OCI-LY7 (cell line): ENCODE data around the gene AGBL4. TPM values are rescaled to one million over a fixed set of nuclear protein-coding genes. Genes with fewer than 3 reads are reported as not detected.

ENCODE experiments used
- BruUV-seq: library from RNA; stranded (reverse); fragments of 400-500 nt; replicated peaks from 2 replicates; lab custom pipeline; 2021; lab: Mats Ljungman, UMichigan
- CTCF ChIA-PET: fragments of 300-600 bp; sonication (Branson Sonifier 250); formaldehyde crosslinking; loops from one replicate; lab custom pipeline; 2022; ENCODE audit warnings: antibody characterized with exemption; ENCODE audit not compliant: unreplicated experiment; lab: Charles Lee
- POLR2A ChIA-PET: fragments of 300-600 bp; sonication (Branson Sonifier 250); formaldehyde crosslinking; loops from one replicate; lab custom pipeline; 2022; ENCODE audit warnings: antibody characterized with exemption; lab: Charles Lee
- DNase-seq: peaks from one replicate; pipeline ENCODE4 v3.0.0-alpha.2; 2015; ENCODE audit warnings: low spot score
- H2AFZ ChIP-seq: fragments of 200-600 bp; sonication (generic), shearing (Covaris generic); 2 replicates; pipeline ENCODE4 v1.6.1; 2014; ENCODE audit warnings: mild to moderate bottlenecking, antibody characterized with exemption, low read length, moderate library complexity
- H3K27ac ChIP-seq: fragments of 200-600 bp; sonication (generic); 2 replicates; pipeline ENCODE4 v1.5.1; 2014; ENCODE audit warnings: mixed run types, low read depth, mild to moderate bottlenecking, moderate library complexity, low read length, inconsistent platforms; ENCODE audit not compliant: poor library complexity, severe bottlenecking
- H3K36me3 ChIP-seq: fragments of 200-600 bp; sonication (generic); 2 replicates; pipeline ENCODE4 v1.6.1; 2014; ENCODE audit warnings: mild to moderate bottlenecking, antibody characterized with exemption, low read length, moderate library complexity, mixed read lengths; ENCODE audit not compliant: insufficient read depth
- H3K4me1 ChIP-seq: fragments of 200-600 bp; sonication (generic); 2 replicates; pipeline ENCODE4 v1.5.1; 2014; ENCODE audit warnings: mild to moderate bottlenecking, low read length; ENCODE audit not compliant: insufficient read depth, poor library complexity, severe bottlenecking
- H3K4me2 ChIP-seq: fragments of 200-600 bp; sonication (generic); 2 replicates; pipeline ENCODE4 v1.6.1; 2014; ENCODE audit warnings: mild to moderate bottlenecking, low read length
- H3K4me3 ChIP-seq: fragments of 200-600 bp; sonication (generic); 2 replicates; pipeline ENCODE4 v1.5.1; 2014; ENCODE audit warnings: mild to moderate bottlenecking, low read depth, low read length; ENCODE audit not compliant: poor library complexity, severe bottlenecking
- H3K79me2 ChIP-seq: fragments of 200-600 bp; sonication (generic); 2 replicates; pipeline ENCODE4 v1.6.1; 2016; ENCODE audit warnings: low read depth, mild to moderate bottlenecking, low read length, moderate library complexity, mixed read lengths; ENCODE audit not compliant: insufficient read depth
- H3K9me2 ChIP-seq: fragments of 200-600 bp; sonication (generic); 2 replicates; pipeline ENCODE4 v1.6.1; 2016; ENCODE audit warnings: mild to moderate bottlenecking, low read length, mixed read lengths; ENCODE audit not compliant: insufficient read depth
- H3K9me3 ChIP-seq: fragments of 200-600 bp; sonication (generic); 2 replicates; pipeline ENCODE4 v1.6.1; 2014; ENCODE audit warnings: mild to moderate bottlenecking, mixed run types, low read length, mixed read lengths
- H4K20me1 ChIP-seq: fragments of 200-600 bp; sonication (generic); 2 replicates; pipeline ENCODE4 v1.6.1; 2014; ENCODE audit warnings: mild to moderate bottlenecking, antibody characterized with exemption, low read length, moderate library complexity, mixed read lengths; ENCODE audit not compliant: insufficient read depth
- EZH2phosphoT487 ChIP-seq: fragments of 200-600 bp; sonication (generic); IDR thresholded peaks from 2 replicates; pipeline ENCODE4 v1.6.1; 2018; ENCODE audit warnings: low read depth, borderline replicate concordance, mild to moderate bottlenecking, mixed run types, antibody characterized with exemption, low read length, moderate library complexity, mixed read lengths
- intact Hi-C: fragments of 100-400 bp; cut with micrococcal nuclease; formaldehyde crosslinking; loops from one replicate; pipeline ENCODE4 v1.10.0; 2022; ENCODE audit not compliant: unreplicated experiment
- total RNA-seq, 2 experiments: library from RNA; depleted of rRNA in 1 of 2; stranded (reverse); fragments of >200 nt in 1 of 2; shearing (Covaris generic) in 1 of 2; gene quantifications; 2 replicates each; pipeline ENCODE4 v1.2.3, GENCODE V29; 2014 to 2022
- TF ChIP-seq, protein P1 (sequence below): fragments of 200-600 bp; sonication (generic); conservative IDR thresholded peaks from 2 replicates; pipeline ENCODE4 v1.5.1; 2014; ENCODE audit warnings: mild to moderate bottlenecking, antibody characterized with exemption, low read length, moderate library complexity, mixed read lengths

Gene AGBL4
- total RNA-seq, 2 experiments from 2014 or later = not detected

DNA sequence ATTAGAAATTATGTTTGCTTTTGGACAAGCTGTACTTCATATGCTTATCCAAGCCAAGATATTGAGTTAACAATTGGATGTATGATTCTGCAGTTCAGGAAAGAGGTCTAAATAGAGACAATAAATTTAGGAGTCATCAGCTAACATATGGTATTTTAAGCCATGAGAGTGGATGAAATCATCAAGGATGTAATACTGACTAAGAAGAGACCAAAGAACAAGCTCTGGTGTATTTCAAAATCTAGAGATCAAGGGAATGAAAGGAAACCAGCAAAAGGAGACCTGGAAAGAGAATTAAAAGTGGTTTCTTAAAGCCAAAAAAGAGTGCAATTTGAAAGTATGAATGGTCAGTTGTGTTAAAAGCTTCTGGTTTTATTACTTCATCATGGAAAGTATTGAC, 1063.4 kb downstream of the AGBL4 start:
- BruUV-seq = no TSS peak
- Histone ChIP-seq H4K20me1 (no peaks in the 10 kb centered on the region), H3K27ac (no peak overlapping the region), H3K9me2 (no peaks in the 10 kb centered on the region), H3K36me3 (no peaks in the 10 kb centered on the region), H3K4me3 (no peak overlapping the region), H3K79me2 (no peaks in the 10 kb centered on the region), H3K4me2 (no peak overlapping the region), H3K9me3 (no peaks in the 10 kb centered on the region), H3K4me1 (no peaks in the 10 kb centered on the region), H2AFZ (no peak overlapping the region)
- intact Hi-C loops = no loop called here
- ChIA-PET CTCF (no interaction called here), POLR2A (interaction anchor here (0.7 kb wide), 1 partner anchor 1143 kb away, joined by 3 read pairs; no protein-coding TSS in a partner anchor)
- no peak for DNase-seq
- TF ChIP-seq, protein P1, sequence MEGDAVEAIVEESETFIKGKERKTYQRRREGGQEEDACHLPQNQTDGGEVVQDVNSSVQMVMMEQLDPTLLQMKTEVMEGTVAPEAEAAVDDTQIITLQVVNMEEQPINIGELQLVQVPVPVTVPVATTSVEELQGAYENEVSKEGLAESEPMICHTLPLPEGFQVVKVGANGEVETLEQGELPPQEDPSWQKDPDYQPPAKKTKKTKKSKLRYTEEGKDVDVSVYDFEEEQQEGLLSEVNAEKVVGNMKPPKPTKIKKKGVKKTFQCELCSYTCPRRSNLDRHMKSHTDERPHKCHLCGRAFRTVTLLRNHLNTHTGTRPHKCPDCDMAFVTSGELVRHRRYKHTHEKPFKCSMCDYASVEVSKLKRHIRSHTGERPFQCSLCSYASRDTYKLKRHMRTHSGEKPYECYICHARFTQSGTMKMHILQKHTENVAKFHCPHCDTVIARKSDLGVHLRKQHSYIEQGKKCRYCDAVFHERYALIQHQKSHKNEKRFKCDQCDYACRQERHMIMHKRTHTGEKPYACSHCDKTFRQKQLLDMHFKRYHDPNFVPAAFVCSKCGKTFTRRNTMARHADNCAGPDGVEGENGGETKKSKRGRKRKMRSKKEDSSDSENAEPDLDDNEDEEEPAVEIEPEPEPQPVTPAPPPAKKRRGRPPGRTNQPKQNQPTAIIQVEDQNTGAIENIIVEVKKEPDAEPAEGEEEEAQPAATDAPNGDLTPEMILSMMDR = no peak
- no peak for TF ChIP-seq EZH2phosphoT487

DNA sequence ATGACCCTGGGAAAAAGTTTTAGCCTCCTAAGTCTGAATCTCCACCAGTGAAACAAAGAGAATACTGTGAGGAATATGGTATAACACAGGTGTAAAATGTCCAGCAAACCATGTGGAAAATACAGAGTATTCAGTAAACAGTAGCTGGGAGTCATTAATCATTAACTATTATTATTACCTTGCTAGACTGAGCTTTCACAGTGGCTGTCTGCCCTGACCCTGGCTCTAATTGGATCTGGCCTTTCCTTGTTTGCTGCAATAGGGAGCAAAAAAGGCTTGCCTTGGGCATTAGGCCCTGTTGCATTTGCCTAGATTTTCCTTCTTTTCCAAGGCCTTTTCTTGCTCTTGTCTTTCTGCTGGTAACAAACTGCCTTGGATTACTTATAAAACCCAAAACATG, 1068.0 kb downstream of the AGBL4 start:
- intact Hi-C loops = no loop called here
- H3K9me3 ChIP-seq = no peaks in the 10 kb centered on the region
- H3K4me3 ChIP-seq = no peak overlapping the region
- no peaks in the 10 kb centered on the region for H3K4me1 ChIP-seq
- no peak overlapping the region for H3K4me2 ChIP-seq
- ChIA-PET CTCF (no interaction called here), POLR2A (no interaction called here)
- DNase-seq = no peak
- BruUV-seq = no TSS peak
- no peak overlapping the region for H2AFZ ChIP-seq
- H3K27ac ChIP-seq = no peak overlapping the region
- no peaks in the 10 kb centered on the region for H3K9me2 ChIP-seq
- H4K20me1 ChIP-seq = no peaks in the 10 kb centered on the region
- H3K36me3 ChIP-seq = no peaks in the 10 kb centered on the region
- TF ChIP-seq EZH2phosphoT487 = no peak
- TF ChIP-seq, protein P1 = no peak
- H3K79me2 ChIP-seq = no peaks in the 10 kb centered on the region

GRCh38 chr1:48953617-48954016, 1070.1 kb downstream of the AGBL4 start:
- Histone ChIP-seq H3K4me2 (no peak overlapping the region), H3K9me2 (no peaks in the 10 kb centered on the region), H2AFZ (no peak overlapping the region), H3K79me2 (no peaks in the 10 kb centered on the region), H3K4me1 (no peaks in the 10 kb centered on the region), H3K27ac (no peak overlapping the region), H3K9me3 (no peaks in the 10 kb centered on the region), H4K20me1 (no peaks in the 10 kb centered on the region), H3K4me3 (no peak overlapping the region), H3K36me3 (no peaks in the 10 kb centered on the region)
- ChIA-PET POLR2A (no interaction called here), CTCF (no interaction called here)
- intact Hi-C loops = no loop called here
- no peak for DNase-seq
- TF ChIP-seq EZH2phosphoT487 = no peak
- TF ChIP-seq, protein P1 = no peak
- no TSS peak for BruUV-seq
